SK-N-SH (cell line): ENCODE results near the gene SIRPA. TPM values are rescaled to one million over a fixed set of nuclear protein-coding genes. Genes with fewer than 3 reads are reported as not detected.

Experiments
- CTCF ChIA-PET: fragments of 300-600, 350-600 bp; formaldehyde crosslinking; extraction: SDS; loops from one replicate; lab custom pipeline; 2021; lab: Yijun Ruan, JAX
- POLR2A ChIA-PET: fragments of 350-600 bp; sonication (Branson Sonifier 250); formaldehyde crosslinking; extraction: SDS; loops from one replicate; lab custom pipeline; 2020; ENCODE audit warnings: antibody characterized with exemption, inconsistent platforms; lab: Yijun Ruan, JAX
- DNase-seq: peaks from one replicate; pipeline ENCODE4 v3.0.0; 2012
- H2AFZ ChIP-seq: fragments of 200-600 bp; sonication (generic); 2 replicates; pipeline ENCODE4 v1.8.1; 2016; ENCODE audit warnings: antibody characterized with exemption, mild to moderate bottlenecking, low read depth
- H3F3A ChIP-seq: fragments of 200-600 bp; sonication (generic); replicated peaks from 2 replicates; pipeline ENCODE3; 2016; ENCODE audit warnings: antibody characterized with exemption, mild to moderate bottlenecking; ENCODE audit not compliant: insufficient read depth
- H3K27ac ChIP-seq, 2 experiments: fragments of 200-500 bp in 1 of 2; fragments of 200-600 bp in 1 of 2; sonication (Bioruptor generic) in 1 of 2; sonication (generic), shearing (Covaris generic) in 1 of 2; 2 replicates each; pipeline versions ENCODE4 v1.5.1 to v1.6.1; 2014 to 2016; ENCODE audit warnings: low read depth in 2 of 2, inconsistent platforms in 1 of 2, low read length in 1 of 2, mild to moderate bottlenecking in 1 of 2, mixed read lengths in 1 of 2
- H3K27me3 ChIP-seq: fragments of 200-600 bp; sonication (generic), shearing (Covaris generic); 2 replicates; pipeline ENCODE4 v1.6.1; 2016; ENCODE audit warnings: mixed run types; ENCODE audit not compliant: insufficient read depth
- H3K36me3 ChIP-seq, 2 experiments: fragments of 200-500 bp in 1 of 2; fragments of 200-600 bp in 1 of 2; sonication (Bioruptor generic) in 1 of 2; sonication (generic) in 1 of 2; replicated peaks in 1 of 2; 2 replicates each; pipeline versions ENCODE3 to v1.5.1; 2014 to 2016; ENCODE audit warnings: low read length in 1 of 2, mild to moderate bottlenecking in 1 of 2; ENCODE audit not compliant: insufficient read depth in 2 of 2, control insufficient read depth in 1 of 2
- H3K4me1 ChIP-seq, 2 experiments: fragments of 200-500 bp in 1 of 2; fragments of 200-600 bp in 1 of 2; sonication (Bioruptor generic) in 1 of 2; sonication (generic), shearing (Covaris generic) in 1 of 2; 2 replicates each; pipeline versions ENCODE4 v1.5.1 to v1.6.1; 2014 to 2016; ENCODE audit warnings: low read depth in 1 of 2, low read length in 1 of 2, mixed run types in 1 of 2; ENCODE audit not compliant: insufficient read depth in 2 of 2, control insufficient read depth in 1 of 2
- H3K4me2 ChIP-seq: fragments of 200-600 bp; sonication (generic), shearing (Covaris generic); 2 replicates; pipeline ENCODE4 v1.6.1; 2017; ENCODE audit warnings: mixed run types
- H3K4me3 ChIP-seq, 2 experiments: fragments of 200-500 bp in 1 of 2; fragments of 200-600 bp in 1 of 2; sonication (Bioruptor generic) in 1 of 2; sonication (generic), shearing (Covaris generic) in 1 of 2; 2 replicates each; pipeline versions ENCODE4 v1.5.1 to v1.8.1; 2014 to 2016; ENCODE audit warnings: low read depth in 2 of 2, inconsistent platforms in 1 of 2, low read length in 1 of 2, mild to moderate bottlenecking in 1 of 2, mixed read lengths in 1 of 2, moderate library complexity in 1 of 2
- H3K79me2 ChIP-seq: fragments of 200-600 bp; sonication (generic); 2 replicates; pipeline ENCODE4 v1.8.1; 2017; ENCODE audit warnings: mild to moderate bottlenecking; ENCODE audit not compliant: insufficient read depth
- H3K9ac ChIP-seq: fragments of 200-600 bp; sonication (generic); 2 replicates; pipeline ENCODE4 v1.6.1; 2017; ENCODE audit warnings: mixed run types
- H3K9me2 ChIP-seq: fragments of 200-600 bp; sonication (generic); 2 replicates; pipeline ENCODE4 v1.6.1; 2017; ENCODE audit warnings: mixed run types
- H3K9me3 ChIP-seq: fragments of 200-600 bp; sonication (generic); 2 replicates; pipeline ENCODE4 v1.6.1; 2017; ENCODE audit warnings: mixed run types, mild to moderate bottlenecking, moderate library complexity
- H4K20me1 ChIP-seq: fragments of 200-600 bp; sonication (generic); 2 replicates; pipeline ENCODE4 v1.6.1; 2017; ENCODE audit warnings: mild to moderate bottlenecking, mixed run types; ENCODE audit not compliant: insufficient read depth
- CTCF ChIP-seq: fragments of 200-600 bp; sonication (generic); IDR thresholded peaks from 2 replicates; pipeline ENCODE4 v1.6.1; 2017; ENCODE audit warnings: antibody characterized with exemption, mild to moderate bottlenecking, moderate library complexity
- GABPA ChIP-seq: IDR thresholded peaks from 2 replicates; pipeline ENCODE4 v1.4.0; 2012; ENCODE audit warnings: low read depth, mild to moderate bottlenecking
- JUND ChIP-seq: IDR thresholded peaks from 2 replicates; pipeline ENCODE4 v1.4.0; 2012
- MEF2A ChIP-seq: IDR thresholded peaks from 2 replicates; pipeline ENCODE4 v1.4.0; 2012; ENCODE audit warnings: low read depth, borderline replicate concordance
- PBX3 ChIP-seq: IDR thresholded peaks from 2 replicates; pipeline ENCODE4; 2012
- USF2 ChIP-seq: fragments of 150-350 bp; IDR thresholded peaks from 2 replicates; pipeline ENCODE4 v1.6.1; 2017; ENCODE audit warnings: antibody characterized with exemption, low read length, low read depth, borderline replicate concordance
- YY1 ChIP-seq: IDR thresholded peaks from 2 replicates; pipeline ENCODE4 v1.4.0; 2012; ENCODE audit warnings: low read depth, mild to moderate bottlenecking
- ZBTB33 ChIP-seq: IDR thresholded peaks from 2 replicates; pipeline ENCODE4 v1.4.0; 2012; ENCODE audit warnings: low read depth, borderline replicate concordance
- WGBS: methylation state at CpG from one replicate; pipeline ENCODE4 v1.1.6; 2017; ENCODE audit warnings: low lambda C conversion rate; 5-methylcytosine and 5-hydroxymethylcytosine counted together
- polyA plus RNA-seq, 3 experiments: library from polyadenylated mRNA; depleted of rRNA; stranded (reverse); fragments of >200 nt; gene quantifications; 2 replicates each; pipeline ENCODE4 v1.2.3, GENCODE V29; 2012

Gene SIRPA
- polyA plus RNA-seq, 1 of the 3 experiments (the other 2 are of a cell fraction): 9.1 TPM

GRCh38 chr20:1893721-1894470 lies 1.3 kb upstream of the SIRPA start:
- CTCF ChIA-PET: no interaction called here
- DNase-seq: no peak
- Histone ChIP-seq H3K27ac (peak overlapping the region in 1 of 2 experiments; percentile 62; a peak in 2 of 4 replicates), H3K27me3 (no peaks in the 10 kb centered on the region), H3K79me2 (peaks cover 38% of the 10 kb centered on the region), H3K9me2 (no peaks in the 10 kb centered on the region), H3K9me3 (no peaks in the 10 kb centered on the region), H2AFZ (0 out of 2 replicates have a peak overlapping the region, but pooled peaks have one; percentile 68)
- TF ChIP-seq USF2 (no peak), MEF2A (no peak), JUND (no peak), GABPA (no peak), CTCF (no peak), ZBTB33 (no peak), PBX3 (no peak), YY1 (no peak)
- TF ChIP-seq, all 33 proteins: peak for 0
- POLR2A ChIA-PET: interaction anchor here (0.9 kb wide), 1 partner anchor 41 kb away, joined by 3 read pairs; no protein-coding TSS in a partner anchor
- Histone ChIP-seq H3K4me2 (peak overlapping the region; percentile 74), H3K9ac (peak overlapping the region; percentile 78), H3K4me3 (peak overlapping the region; percentile 62 to 84), H3K4me1 (peaks cover 5 to 12% of the 10 kb centered on the region in 2 experiments; a peak in 1 of 4 replicates), H4K20me1 (peaks cover 6% of the 10 kb centered on the region; the same call in 1 of the 2 replicates), H3F3A (no peaks in the 10 kb centered on the region), H3K36me3 (no peaks in the 10 kb centered on the region)
- 59% methylated on average over 34 of the region's 54 CpGs for WGBS
